Fibroblast of lung (primary cell): ENCODE data around the gene KRTCAP2. TPM values are rescaled to one million over a fixed set of nuclear protein-coding genes. Genes with fewer than 3 reads are reported as not detected.
A peak's percentile ranks its signal among the peaks of the same experiment; 100 is the strongest.

Experiments used
- DNase-seq, 2 donors: peaks; one replicate each; pipeline versions ENCODE4 v3.0.0 to v3.0.0-alpha.2; 2010; ENCODE audit warnings: low read depth in 2 of 2
- H2AFZ ChIP-seq: 2 replicates; pipeline ENCODE4 v1.5.1; 2012; ENCODE audit warnings: low read length, control low read depth, inconsistent platforms
- H3K27ac ChIP-seq: 2 replicates; pipeline ENCODE4 v1.5.1; 2011; ENCODE audit warnings: low read length, control low read depth; ENCODE audit not compliant: insufficient read depth
- H3K27me3 ChIP-seq: 2 replicates; pipeline ENCODE4 v1.5.1; 2011; ENCODE audit warnings: mild to moderate bottlenecking, low read length; ENCODE audit not compliant: control insufficient read depth, insufficient read depth
- H3K36me3 ChIP-seq: 2 replicates; pipeline ENCODE4 v1.5.1; 2011; ENCODE audit warnings: low read length; ENCODE audit not compliant: control insufficient read depth, insufficient read depth
- H3K4me1 ChIP-seq: 2 replicates; pipeline ENCODE4 v1.5.1; 2011; ENCODE audit warnings: low read length; ENCODE audit not compliant: control insufficient read depth, insufficient read depth; ENCODE audit errors: extremely low read depth
- H3K4me2 ChIP-seq: 2 replicates; pipeline ENCODE4 v1.5.1; 2011; ENCODE audit warnings: low read length, control low read depth; ENCODE audit not compliant: insufficient read depth; ENCODE audit errors: extremely low read depth
- H3K4me3 ChIP-seq, 4 experiments: fragments of 200-600 bp in 1 of 4; sonication (generic) in 1 of 4; replicated peaks in 1 of 4; 2 replicates each; pipeline ENCODE4 v1.5.1; 2011 to 2016; ENCODE audit warnings: low read length in 4 of 4, low read depth in 3 of 4, mild to moderate bottlenecking in 3 of 4, control low read depth in 2 of 4, inconsistent platforms in 1 of 4, mixed read lengths in 1 of 4; ENCODE audit not compliant: insufficient read depth in 1 of 4; ENCODE audit errors: control extremely low read depth in 1 of 4
- H3K79me2 ChIP-seq: 2 replicates; pipeline ENCODE4 v1.5.1; 2012; ENCODE audit warnings: mild to moderate bottlenecking, low read length, inconsistent platforms; ENCODE audit not compliant: control insufficient read depth, insufficient read depth
- H3K9ac ChIP-seq: 2 replicates; pipeline ENCODE4 v1.5.1; 2011; ENCODE audit warnings: mild to moderate bottlenecking, low read length, control low read depth; ENCODE audit not compliant: insufficient read depth
- H3K9me3 ChIP-seq: 2 replicates; pipeline ENCODE4 v1.5.1; 2012; ENCODE audit warnings: low read depth, low read length; ENCODE audit not compliant: control insufficient read depth, insufficient read depth
- H4K20me1 ChIP-seq: 2 replicates; pipeline ENCODE4 v1.5.1; 2011; ENCODE audit warnings: low read length; ENCODE audit not compliant: control insufficient read depth, insufficient read depth; ENCODE audit errors: extremely low read depth
- CTCF ChIP-seq, 2 donors: IDR thresholded peaks in 1 of 2; conservative IDR thresholded peaks in 1 of 2; 1 replicate in 1 of 2; 2 replicates in 1 of 2; pipeline ENCODE4 v1.5.1; 2011 to 2012; ENCODE audit warnings: low read length in 2 of 2, control low read depth in 1 of 2, inconsistent platforms in 1 of 2, low read depth in 1 of 2, mild to moderate bottlenecking in 1 of 2
- EZH2 ChIP-seq: IDR thresholded peaks from 2 replicates; pipeline ENCODE4 v1.5.1; 2012; ENCODE audit warnings: low read length, control low read depth, mild to moderate bottlenecking; ENCODE audit errors: missing control alignments
- polyA plus RNA-seq, 2 donors: library from polyadenylated mRNA; depleted of rRNA in 1 of 2; stranded (reverse) in 1 of 2; unstranded in 1 of 2; fragments of >200 nt; gene quantifications; 2 replicates each; pipeline ENCODE4 v1.2.1, GENCODE V29; 2011 to 2012; ENCODE audit warnings: missing spikeins in 1 of 2
- total RNA-seq: library from RNA; depleted of rRNA; stranded (reverse); fragments of >200 nt; gene quantifications from 2 replicates; pipeline ENCODE4 v1.2.1, GENCODE V29; 2014

KRTCAP2 gene
- total and polyA plus RNA-seq, 2 donors (not counting 1 experiment from before 2014, with no cell fraction given) = 123 to 125 TPM

GRCh38 chr1:155171836-155172731, 1.0 kb downstream of the KRTCAP2 start:
- peaks cover 3% of the 10 kb centered on the region for H3K36me3 ChIP-seq
- no peaks in the 10 kb centered on the region for H4K20me1 ChIP-seq
- H3K9me3 ChIP-seq = no peaks in the 10 kb centered on the region
- H3K4me3 ChIP-seq = peak overlapping the region; percentile 76 to 97 (median 94)
- H3K27ac ChIP-seq = peak overlapping the region; percentile 98
- no peaks in the 10 kb centered on the region for H3K27me3 ChIP-seq
- H3K4me1 ChIP-seq = peaks cover 12% of the 10 kb centered on the region
- H2AFZ ChIP-seq = peak overlapping the region; percentile 82
- peak overlapping the region; percentile 96 for H3K9ac ChIP-seq
- TF ChIP-seq EZH2 (no peak), CTCF (conservative IDR thresholded peaks at IDR 0.05 in 1 of 2, IDR thresholded peaks at IDR 0.05 in 1 of 2; ENCODE audit: low read depth in 1 of 2, low read length in 2 of 2) (no peak)
- H3K4me2 ChIP-seq = peak overlapping the region; percentile 95
- DNase-seq = no peak
- H3K79me2 ChIP-seq = peaks cover 11% of the 10 kb centered on the region

GRCh38 chr1:155170806-155171205, 2.3 kb downstream of the KRTCAP2 start:
- DNase-seq = no peak
- peaks cover 2% of the 10 kb centered on the region for H3K36me3 ChIP-seq
- no peak overlapping the region for H2AFZ ChIP-seq
- H3K79me2 ChIP-seq = peaks cover 11% of the 10 kb centered on the region
- no peak overlapping the region for H3K4me2 ChIP-seq
- H4K20me1 ChIP-seq = no peaks in the 10 kb centered on the region
- TF ChIP-seq EZH2 = no peak
- no peak for TF ChIP-seq CTCF (conservative IDR thresholded peaks at IDR 0.05 in 1 of 2, IDR thresholded peaks at IDR 0.05 in 1 of 2; ENCODE audit: low read depth in 1 of 2, low read length in 2 of 2)
- H3K4me1 ChIP-seq = peaks cover 12% of the 10 kb centered on the region
- H3K4me3 ChIP-seq = no peak overlapping the region
- no peaks in the 10 kb centered on the region for H3K9me3 ChIP-seq
- no peak overlapping the region for H3K27ac ChIP-seq
- peaks cover 3% of the 10 kb centered on the region for H3K27me3 ChIP-seq
- no peak overlapping the region for H3K9ac ChIP-seq

GRCh38 chr1:155170101-155170785, 2.9 kb downstream of the KRTCAP2 start:
- H3K36me3 ChIP-seq = peaks cover 2% of the 10 kb centered on the region
- no peaks in the 10 kb centered on the region for H4K20me1 ChIP-seq
- TF ChIP-seq CTCF (conservative IDR thresholded peaks at IDR 0.05 in 1 of 2, IDR thresholded peaks at IDR 0.05 in 1 of 2; ENCODE audit: low read depth in 1 of 2, low read length in 2 of 2) = no peak
- no peak for TF ChIP-seq EZH2
- peaks cover 3% of the 10 kb centered on the region for H3K27me3 ChIP-seq
- H3K9me3 ChIP-seq = no peaks in the 10 kb centered on the region
- H2AFZ ChIP-seq = no peak overlapping the region
- peaks cover 12% of the 10 kb centered on the region for H3K4me1 ChIP-seq
- H3K4me2 ChIP-seq = no peak overlapping the region
- no peak overlapping the region for H3K27ac ChIP-seq
- peaks cover 11% of the 10 kb centered on the region for H3K79me2 ChIP-seq
- no peak overlapping the region for H3K4me3 ChIP-seq
- DNase-seq = no peak
- H3K9ac ChIP-seq = no peak overlapping the region
